Mucosa of gallbladder (tissue), 1 donor: ENCODE results near the gene SMU1. TPM values are rescaled to one million over a fixed set of nuclear protein-coding genes. Genes with fewer than 3 reads are reported as not detected.
"Not testable (repeated sequence)": the region's sequence is repeated elsewhere in the genome, so short reads cannot be mapped to it uniquely, and the experiment has no call there.

Experiments
- DNase-seq: peaks from one replicate; pipeline ENCODE4 v3.0.0-alpha.2; 2020; ENCODE audit warnings: low spot score
- total RNA-seq: library from RNA; stranded (reverse); gene quantifications from one replicate; pipeline ENCODE4 v1.2.1, GENCODE V29; 2021
- donor health status: DM: no; HTN: no; CAD: no.

Gene SMU1
- total RNA-seq, 1 donor from 2014 or later: 20.6 TPM

GRCh38 chr9:33105959-33106358 is 29.5 kb upstream of the SMU1 start:
- no peak for DNase-seq

- DNase-seq: no peak
These were observed 29.0 kb upstream of the SMU1 start for GRCh38 chr9:33105504-33105903.

GRCh38 chr9:33104401-33104800 is 27.9 kb upstream of the SMU1 start:
- DNase-seq: no peak

- DNase-seq: no peak
These were observed 27.2 kb upstream of the SMU1 start for GRCh38 chr9:33103501-33104281.

GRCh38 chr9:33102551-33103210 is 26.2 kb upstream of the SMU1 start:
- DNase-seq: no peak

- DNase-seq: no peak
These were observed 24.9 kb upstream of the SMU1 start for GRCh38 chr9:33101104-33101951.

GRCh38 chr9:33099754-33100153 is 23.3 kb upstream of the SMU1 start:
- no peak for DNase-seq

- DNase-seq: no peak
These were observed 20.7 kb upstream of the SMU1 start for GRCh38 chr9:33097192-33097591.

- no peak for DNase-seq
These were observed 16.2 kb upstream of the SMU1 start for GRCh38 chr9:33092634-33093033.

GRCh38 chr9:33085672-33086071 is 9.2 kb upstream of the SMU1 start:
- not testable (repeated sequence) for DNase-seq

GRCh38 chr9:33082538-33083326 is 6.3 kb upstream of the SMU1 start:
- DNase-seq: peak; percentile 41

GRCh38 chr9:33082128-33082527 is 5.7 kb upstream of the SMU1 start:
- DNase-seq: no peak

GRCh38 chr9:33081128-33081851 is 4.8 kb upstream of the SMU1 start:
- peak; percentile 78 for DNase-seq

GRCh38 chr9:33080534-33080933 is 4.1 kb upstream of the SMU1 start:
- DNase-seq: no peak

- no peak for DNase-seq
These were observed 7.5 kb downstream of the SMU1 start for GRCh38 chr9:33068991-33069390.

- no peak for DNase-seq
These were observed 11.1 kb downstream of the SMU1 start for GRCh38 chr9:33065157-33066076.

- DNase-seq: no peak
These were observed 25.3 kb downstream of the SMU1 start for GRCh38 chr9:33051144-33051543.

GRCh38 chr9:33049680-33050361 is 26.7 kb downstream of the SMU1 start:
- no peak for DNase-seq

GRCh38 chr9:33048054-33048465 is 28.4 kb downstream of the SMU1 start:
- DNase-seq: no peak
